Stimulated activated CD4-positive, alpha-beta T cell treated with anti-CD3 and anti-CD28 coated beads, Interleukin-2, amount 100 ng/mL, for 48 hours (primary cell): ENCODE measurements around the gene COL13A1.

ENCODE experiments used
- DNase-seq, 2 donors: peaks; one replicate each; pipeline ENCODE4 v3.0.0-alpha.2; 2020

COL13A1 gene

DNA sequence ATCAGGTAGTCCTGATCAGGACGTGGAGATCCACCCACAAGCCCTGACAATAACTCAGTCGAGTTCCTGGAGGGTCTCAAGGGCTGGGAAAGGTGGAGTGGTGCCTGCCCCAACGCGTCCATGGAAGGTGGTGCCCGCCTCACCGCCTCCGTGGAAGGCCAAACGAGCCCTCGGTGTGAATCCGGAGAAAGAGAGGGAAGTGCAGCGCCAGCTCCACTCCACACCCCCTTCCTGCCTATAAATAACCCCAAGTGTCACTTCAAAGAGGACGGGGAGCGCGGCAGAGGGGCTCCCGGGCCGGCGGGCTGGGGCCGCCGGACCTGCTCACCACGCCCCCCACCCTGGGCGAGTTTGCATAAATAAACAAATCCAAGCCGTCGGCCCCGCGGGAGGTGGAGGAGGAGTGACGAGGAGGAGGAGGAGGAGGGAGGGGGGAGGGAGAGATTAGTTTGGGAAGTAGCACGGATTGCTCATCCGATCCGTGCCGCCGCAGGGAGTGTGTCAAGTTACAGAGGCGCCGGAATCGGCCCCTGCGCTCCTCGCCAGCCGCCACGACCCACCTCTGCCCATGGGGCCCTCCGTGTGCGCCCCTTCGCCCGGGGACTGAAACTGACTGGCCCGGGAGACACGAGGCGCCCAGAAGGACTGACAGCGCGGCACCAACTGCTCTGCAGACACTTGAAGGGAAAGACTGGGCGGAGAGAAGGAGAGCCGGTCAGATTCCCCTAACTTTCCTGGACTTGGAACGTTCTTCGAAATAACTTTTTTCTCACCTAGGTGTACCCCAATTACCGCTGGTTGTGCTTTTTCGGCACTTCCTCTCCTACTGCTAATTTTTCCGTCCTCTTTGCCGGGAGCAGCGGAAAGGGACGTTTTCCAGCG, at the start of gene COL13A1:
COL13A1 (plus strand) TSS at position 473 of the 882 bp plus-strand sequence. CDS start 518 bp downstream, outside the sequence.
- no peak for DNase-seq

DNA sequence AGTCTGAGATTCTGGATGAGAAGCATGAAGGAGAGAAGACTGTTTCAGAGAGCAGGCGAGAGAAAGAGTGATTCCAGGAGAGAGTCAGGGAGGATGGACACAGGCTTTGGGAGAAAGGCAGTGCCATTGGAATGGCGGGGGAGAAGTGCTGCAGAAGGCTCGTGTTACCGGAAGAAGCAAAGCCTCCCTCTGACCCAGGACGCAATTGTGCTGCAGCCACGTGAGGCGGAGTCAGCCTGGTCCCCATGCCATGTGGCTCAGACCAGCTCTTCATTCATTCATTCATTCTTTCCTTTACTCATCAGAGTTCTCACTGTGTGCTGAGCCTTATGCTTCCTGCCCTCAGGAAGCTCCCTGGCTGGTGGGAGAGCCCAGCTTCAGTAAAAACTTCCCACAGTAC, 49.2 kb upstream of the COL13A1 start:
- DNase-seq: no peak

DNA sequence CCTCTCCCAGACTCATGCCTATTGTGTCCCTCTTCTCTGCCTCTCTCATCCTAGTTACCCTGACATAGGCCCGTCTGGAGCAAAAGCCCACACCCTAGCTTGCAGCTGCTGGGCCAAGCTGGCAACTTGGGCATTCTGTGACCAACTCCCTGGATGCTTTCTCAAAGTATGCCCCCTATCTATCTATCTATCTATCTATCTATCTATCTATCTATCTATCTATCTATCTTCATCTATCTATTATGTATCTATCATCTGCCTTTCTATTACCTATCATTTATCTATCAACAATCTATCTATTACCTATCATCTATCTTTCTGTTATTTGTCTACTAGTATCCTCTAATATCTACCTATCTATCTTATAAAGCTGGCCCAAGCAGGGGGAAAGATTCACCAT, 45.4 kb upstream of the COL13A1 start:
- DNase-seq: no peak

DNA sequence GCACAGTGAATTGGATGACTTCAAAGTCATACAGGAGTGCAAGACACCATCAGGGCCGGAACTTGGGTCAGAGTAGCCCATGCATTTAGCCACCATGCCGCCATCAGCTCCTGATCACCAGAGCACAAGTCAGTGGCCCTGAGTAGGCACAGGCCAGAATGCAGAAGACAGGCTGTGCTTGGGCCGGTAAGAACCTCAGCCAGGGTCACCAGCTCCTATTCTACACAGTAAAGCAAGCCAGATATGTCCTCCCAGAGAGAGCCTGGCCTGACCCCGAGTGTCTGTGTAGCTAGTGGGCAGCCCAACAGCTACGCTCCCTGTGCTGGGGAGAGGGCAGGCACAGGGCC, 44.5 kb upstream of the COL13A1 start:
- no peak for DNase-seq

DNA sequence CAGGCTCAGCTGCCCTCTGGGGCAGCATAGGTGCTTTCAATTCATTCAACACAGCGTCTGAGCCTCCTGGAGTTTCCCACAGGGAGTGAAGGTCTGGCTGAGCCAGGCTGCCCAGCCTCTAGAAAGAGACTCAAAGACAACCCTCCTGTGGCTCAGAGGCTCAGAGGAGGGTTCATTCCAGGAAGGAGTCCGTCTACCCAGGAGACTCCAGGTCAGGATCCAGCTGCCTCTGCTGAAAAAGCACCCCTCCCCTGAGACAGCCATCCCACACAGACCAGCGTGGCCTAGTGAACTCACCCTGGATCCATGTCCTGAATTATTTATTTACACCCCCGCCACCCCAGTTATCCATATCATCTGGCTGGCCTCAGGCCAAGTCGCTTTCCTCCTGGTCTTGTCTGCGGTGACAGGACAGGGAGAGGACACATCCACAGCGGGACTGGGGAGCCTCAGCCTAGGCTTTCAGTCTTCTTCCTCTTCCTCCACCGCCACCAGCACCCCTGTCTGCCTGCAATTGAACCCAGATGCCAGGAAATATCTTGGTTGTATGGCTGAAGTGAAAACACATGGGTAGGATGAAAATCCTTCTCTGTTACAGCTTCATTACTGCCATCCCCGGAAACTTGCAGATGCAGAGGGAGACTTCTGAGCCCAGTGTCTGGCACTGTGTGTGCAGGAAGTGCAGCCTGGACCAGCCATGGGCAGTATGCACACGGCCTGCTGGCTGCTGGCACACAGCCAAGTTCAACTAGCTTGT, 44.0 kb upstream of the COL13A1 start:
- DNase-seq: no peak

DNA sequence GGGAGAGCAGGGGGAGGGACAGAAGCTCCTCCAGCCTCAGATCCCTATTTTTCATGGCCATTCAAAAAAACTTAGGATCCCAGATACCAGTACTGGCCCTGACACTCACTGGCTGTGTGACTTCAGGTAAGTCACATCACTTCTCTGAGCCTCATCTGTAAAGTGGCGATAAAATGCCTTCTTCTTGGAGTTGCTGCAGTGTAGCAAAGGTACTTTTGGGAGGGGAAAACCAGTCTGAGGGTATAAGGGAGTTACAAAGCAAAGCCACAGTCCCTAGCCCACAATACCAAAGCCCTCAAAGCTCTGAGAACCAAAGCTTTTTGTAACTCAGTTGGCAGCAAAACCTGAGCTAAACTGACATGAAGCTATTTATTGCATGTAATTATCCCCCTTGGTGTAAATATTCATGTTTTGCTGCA, 43.4 kb upstream of the COL13A1 start:
- DNase-seq: no peak

DNA sequence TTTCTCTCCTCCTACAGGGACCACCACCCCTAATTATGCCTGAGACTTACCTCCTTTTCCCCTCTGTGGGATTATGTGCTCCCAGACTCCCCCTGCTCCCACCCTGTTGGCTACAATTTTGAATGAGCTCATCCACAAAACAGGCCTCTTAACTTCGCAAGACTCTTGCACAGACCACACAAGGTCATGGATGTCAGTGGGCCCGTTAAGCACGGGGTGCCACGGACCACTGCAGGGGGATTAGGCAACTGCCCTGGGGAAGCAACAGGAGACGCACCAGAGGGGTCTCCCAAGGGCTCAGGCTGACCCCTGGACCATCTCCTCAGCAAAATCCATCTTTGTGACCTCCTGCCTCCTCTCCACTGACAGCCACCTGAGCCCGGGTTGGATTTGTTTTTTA, 42.1 kb upstream of the COL13A1 start:
- no peak for DNase-seq

DNA sequence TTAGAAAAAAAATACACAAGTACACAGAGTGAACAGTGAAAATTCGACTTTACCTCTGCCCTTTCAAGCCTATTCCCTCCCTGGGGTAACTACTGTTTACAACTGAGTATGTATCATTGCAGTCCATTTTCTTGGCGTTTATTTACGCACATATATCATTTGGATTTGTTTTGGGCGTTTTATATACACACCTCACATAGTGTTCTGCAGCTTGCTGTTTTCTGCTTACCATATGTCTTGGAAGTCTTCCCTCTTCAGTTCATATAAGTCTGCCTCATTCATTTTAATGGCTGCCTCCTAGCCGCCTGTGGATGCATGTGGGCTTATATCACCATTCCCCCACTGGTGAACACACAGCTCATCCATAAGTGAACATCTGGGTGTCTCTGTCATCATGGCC, 41.6 kb upstream of the COL13A1 start:
- no peak for DNase-seq

DNA sequence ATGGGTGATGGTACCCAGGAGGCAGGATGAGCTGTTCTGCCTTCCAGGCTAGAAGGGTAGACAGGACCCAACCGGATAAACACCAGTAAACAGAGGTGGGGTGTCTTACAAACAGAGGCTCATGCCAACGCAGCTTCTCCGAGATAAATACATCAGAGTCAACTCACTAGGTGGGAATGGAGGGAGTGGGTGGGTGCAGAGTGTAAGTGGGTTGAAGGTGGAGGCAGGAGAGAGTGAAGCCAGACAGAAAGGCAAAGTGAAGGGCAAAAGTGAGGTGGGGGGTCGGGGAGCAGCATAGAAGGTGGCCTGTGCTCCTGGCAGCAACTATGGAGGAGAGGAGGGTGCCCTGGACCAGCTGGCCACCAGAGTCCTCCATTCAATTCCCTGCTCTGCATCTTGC, 40.4 kb upstream of the COL13A1 start:
- DNase-seq: no peak

DNA sequence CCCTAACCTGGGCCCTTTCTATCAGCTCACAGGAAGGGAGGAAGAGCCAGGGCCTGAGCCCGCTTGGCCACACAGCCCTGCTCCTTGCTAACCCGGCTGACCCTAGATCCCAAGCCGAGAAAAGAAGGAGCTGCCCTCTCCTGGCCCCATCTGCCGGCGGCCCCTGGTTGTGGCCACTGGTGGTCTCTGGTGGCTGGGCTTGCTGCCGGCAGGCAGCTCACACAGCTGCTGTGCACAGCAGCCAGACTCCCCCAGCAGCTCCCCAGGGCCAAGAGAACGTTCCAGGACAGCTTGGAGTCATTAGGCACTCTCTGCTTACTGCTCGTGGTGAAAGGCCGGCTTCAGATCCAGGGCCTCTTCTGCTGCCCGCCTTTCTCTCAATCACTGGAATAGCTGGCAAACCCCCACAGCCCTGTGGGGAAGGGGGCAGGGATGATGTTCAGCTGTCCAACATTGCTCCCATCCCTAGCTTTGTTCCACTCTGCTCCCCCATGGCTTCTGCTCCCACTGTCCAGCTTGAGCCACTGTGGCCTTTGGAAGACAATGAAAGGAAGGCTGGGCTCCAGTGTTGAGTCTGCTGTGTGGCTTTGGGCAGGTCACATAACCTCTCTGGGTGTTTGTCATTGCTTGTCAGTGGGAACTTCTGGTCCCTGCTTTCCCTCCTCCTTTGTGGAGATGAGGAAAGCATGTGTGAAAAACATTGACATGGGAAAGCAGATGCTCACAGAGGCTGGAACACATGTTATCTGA, 35.4 kb upstream of the COL13A1 start:
- DNase-seq: no peak

DNA sequence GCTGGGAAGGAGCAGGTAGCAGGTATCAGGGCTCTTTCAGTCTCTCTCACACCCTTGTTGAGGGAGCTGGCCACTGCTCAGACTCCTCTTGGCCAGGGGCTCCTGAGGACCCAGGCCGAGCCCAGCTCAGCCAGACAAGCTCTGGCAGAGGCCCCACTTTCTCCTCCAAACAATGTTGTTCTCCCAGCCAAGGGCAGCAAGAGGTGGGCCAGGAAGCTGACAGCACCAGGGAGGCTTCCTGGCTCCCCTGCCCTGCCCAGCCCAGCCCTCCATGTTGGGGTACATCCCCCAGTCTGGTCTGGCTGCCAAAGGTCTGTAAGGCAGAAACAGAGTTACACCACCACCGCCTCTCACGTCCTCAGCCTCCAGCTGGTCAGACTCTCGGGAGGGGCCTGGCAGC, 33.9 kb upstream of the COL13A1 start:
- no peak for DNase-seq

DNA sequence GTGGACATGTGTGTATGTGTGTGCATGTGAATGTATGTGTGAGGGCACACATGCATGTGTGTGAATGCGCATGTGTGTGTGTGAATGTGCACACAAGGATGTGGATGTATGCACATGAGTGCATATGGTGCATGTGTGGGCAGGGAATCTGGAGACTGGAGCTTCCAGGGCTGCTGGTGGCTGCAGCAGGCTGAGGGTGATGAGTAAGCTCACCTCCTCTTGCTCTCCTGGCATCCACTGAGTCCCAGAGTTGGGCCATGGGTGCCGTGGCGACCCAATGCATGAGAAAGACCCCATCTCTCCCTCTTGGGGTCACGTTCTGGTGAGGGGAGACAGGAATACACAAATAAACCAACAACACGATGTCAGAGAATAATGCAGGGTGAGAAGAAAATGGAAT, 33.3 kb upstream of the COL13A1 start:
- DNase-seq: no peak

DNA sequence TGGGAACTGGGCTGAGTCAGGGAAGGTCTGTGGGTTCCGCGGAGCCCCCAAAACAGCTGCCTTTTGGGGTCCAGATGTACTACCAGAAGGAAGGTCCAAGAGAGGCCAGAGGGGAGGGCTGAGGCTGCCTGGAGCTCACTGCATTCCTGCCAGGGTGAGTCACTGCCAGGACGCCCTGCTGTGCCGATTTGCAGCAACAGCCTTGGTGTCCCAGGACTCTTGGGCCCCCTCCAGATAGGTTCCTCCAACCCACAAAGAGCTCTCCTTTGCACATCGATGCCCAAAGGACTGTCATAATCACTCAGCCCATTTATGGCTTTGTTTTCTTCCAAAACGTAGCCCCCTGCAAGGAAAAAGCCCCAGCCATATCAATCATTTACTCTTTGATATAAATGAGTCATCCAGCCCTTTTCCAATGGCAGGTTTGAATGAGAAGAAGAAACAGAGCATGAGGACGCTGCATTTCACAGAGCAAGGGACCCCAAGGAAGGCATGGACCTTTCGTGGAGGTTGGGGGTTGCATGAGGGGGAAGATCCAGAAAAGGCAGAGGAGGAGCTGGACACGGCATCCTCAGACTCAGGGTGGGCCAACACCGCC, 32.2 kb upstream of the COL13A1 start:
- DNase-seq: no peak

DNA sequence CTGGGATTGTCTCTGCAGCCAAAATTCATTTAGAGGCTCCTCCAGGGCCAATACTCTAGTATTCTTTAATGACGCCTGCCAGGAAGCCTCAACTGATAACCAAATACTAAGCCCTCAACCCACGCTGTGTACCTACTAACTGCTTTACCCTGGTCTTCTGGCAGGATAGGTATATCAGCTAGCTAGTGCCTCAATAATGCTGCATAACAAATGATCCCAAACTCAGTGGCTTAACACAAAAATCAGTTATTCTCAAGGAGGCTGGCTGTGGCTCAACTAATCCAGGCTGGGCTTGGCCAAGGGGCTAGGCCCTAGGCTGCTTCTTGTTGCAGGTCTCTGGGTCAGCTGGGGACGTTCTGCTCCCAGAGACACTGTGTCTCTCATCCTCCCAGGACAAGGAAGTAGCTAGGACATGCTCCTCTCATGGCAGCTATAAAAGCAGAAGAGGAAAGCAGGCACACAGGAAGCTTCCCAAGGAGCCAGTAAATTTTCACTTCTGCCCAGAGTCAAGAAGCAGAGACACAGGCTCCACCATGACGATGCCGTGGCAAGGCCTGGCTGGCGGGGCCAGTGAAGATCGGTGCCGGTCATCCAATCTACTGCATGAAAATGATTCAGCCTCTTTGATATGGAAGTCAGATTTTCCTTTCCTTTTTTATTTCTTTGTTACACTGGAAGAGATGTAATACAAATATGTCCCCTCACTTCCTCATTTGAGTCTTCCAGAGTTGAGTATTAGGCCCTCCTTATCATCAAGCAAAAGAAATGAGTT, 28.6 kb upstream of the COL13A1 start:
- no peak for DNase-seq

DNA sequence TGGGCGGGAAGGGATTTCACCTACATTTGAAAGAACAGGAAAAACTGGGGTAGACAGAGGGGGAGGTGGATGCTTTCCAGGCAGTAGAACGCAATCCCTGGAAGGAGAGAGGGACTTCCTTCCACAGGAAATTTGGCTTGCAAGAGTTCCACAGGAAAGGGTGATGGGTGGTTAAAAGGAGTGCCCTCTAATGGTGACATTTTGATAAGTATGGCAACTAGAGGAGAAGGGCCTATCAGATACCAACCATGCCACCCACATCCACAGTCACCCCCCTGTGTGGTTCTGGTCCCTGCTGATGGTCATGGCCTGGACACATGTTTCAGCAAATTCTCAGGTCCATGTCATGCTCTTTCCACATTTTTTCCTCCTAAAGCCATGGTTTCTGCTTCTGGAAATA, 27.1 kb upstream of the COL13A1 start:
- DNase-seq: no peak

DNA sequence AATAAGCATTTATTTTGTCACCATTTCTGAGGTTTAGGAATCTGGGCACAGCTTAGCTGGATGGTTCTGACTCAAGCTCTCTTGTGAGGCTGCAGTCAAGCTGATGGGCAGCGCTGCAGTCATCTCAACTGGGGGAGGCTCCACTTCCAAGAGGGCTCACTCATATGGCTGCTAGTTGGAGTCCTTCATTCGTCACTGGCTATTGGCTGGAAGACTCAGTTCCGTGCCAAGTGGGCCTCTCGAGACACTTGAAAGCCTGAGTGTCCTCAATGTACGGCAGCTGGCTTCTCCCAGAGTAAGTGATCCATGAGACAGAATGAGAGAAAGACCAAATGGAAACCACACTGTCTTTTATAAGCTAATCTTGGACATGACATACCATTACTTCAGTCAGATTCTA, 21.6 kb upstream of the COL13A1 start:
- DNase-seq: no peak

DNA sequence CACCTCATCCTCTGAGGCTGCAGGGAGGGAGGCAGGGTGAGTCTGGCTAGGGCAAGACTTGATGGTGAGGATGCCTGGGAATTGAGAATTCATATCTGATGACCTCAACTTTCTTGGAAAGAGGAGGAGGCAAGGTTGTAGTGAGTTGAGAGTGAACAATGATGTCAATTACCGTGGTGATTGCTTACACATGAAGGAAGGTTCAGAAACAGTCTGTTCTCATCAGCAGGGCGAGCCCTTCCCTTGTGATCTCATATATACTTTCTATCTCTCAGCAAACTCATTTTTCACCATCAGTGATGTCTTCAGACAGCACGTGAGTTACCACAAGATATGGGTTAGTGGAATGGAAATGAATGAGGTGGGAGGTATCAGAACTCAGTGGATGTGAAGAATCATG, 20.1 kb upstream of the COL13A1 start:
- no peak for DNase-seq

DNA sequence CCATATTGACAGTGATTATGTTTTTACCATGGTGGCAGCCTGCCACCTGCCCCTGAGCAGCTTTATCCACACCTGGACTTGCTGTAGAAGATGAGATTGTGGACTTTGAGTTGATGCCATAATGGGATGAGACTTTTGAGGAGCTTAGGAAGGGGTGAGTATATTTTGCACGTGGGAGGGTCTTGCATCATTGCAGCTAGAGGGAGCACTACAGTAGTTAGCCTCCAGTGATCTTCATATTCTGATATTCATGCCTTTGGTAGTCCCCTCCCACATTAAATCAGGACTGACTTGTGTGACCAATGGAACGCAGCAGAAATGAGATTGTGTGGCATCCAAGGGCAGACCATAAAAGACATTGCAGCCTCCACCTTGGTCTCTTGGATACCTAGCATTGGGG, 18.2 kb upstream of the COL13A1 start:
- no peak for DNase-seq

DNA sequence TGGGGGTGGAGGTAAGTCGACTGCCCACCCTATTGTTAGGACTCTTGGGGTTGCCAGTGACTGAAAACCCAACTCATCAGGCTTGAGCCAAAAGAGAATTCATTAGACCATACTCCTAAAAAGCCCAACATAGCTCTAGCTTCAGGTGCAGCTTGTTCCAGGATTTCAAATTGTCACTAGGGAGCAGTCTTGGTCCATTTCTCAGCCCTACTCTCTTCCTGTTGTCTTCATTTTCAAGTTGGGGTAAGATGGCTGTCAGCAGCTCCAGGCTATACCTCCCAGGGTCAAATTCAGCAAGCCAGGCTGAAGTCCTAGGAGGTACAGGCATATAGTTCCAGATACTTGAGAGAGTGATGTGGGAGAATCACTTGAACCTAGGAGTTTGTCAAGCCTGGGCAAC, 14.9 kb upstream of the COL13A1 start:
- no peak for DNase-seq

DNA sequence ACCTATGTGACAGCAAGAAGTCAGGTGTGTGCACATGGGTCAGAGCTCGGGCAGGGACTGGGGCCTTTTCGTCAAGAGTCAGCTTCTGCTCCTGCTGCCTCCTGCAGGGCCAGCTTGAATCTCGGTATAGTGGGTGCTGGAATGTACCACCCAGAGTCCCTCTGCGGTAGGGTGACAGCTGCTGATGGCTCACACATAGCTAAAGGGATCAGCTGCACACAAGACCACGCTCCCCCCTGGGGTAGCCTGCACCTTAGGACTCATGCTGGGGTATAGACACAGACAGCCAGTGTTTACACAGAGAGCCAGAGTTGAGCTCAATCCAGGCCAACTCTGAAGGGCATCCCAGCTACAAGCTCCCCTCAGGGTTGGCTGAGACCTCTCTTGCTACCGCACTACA, 14.0 kb upstream of the COL13A1 start:
- DNase-seq: no peak

DNA sequence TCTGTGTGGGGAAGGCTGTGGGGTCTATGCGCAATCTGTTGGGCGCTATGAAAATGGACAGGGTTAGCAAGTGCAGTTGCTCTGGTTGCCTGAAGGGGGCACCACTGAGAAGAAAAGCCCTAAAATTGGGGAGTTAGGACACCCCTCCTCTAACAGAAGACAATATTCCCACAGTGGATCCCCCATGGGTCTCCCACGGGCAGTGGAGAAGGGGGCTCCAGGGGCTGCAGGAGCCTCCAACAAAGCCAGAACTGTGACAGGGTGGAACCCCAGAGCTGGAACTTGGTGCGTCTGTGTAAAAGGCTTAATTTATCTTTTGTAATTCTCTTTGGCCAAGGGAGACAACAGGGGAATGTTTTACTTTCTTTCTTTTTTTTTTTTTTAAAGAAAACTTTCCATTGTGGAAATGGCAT, 12.5 kb upstream of the COL13A1 start:
- no peak for DNase-seq

DNA sequence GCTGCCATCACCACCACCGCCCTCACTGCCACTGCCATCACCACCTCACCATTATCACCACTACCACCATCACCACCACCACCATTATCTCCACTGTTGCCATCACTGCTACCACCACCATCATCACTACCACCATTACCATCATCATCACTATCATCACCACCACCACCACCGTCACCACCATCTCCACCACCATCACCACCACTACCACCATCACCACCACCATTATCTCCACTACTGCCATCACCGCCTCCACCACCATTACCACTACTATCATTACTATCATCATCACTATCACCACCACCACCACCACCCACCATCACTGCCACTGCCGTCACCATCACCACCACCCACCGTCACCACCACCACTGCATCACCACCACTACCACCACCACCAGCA, 9.9 kb upstream of the COL13A1 start:
- no peak for DNase-seq

DNA sequence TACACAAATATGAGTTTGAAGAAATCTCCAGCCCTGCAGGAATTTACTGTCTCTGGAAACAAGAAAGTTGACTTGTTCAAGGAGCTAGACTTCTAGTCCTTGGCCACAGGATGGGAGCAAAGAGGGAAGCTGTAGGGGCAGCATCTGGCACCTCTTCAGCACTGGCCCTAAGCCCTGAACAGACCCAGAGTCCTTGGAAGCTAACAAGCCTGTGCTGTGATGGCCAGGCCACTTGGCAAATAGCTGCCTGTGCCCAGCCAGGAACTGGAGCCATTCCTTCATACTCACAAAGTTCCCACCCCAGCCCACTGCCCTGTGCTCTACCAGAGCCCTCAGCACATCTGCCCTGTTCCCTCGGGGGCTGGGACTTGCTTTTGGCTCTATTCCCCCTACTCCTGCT, 9.4 kb upstream of the COL13A1 start:
- DNase-seq: no peak
